Sigmoid colon (tissue), 4 donors: ENCODE measurements around the gene ADCY2.

Experiments used
- CTCF ChIP-seq, 4 experiments: fragments of 450-650 bp in 3 of 4; fragments of 200-600 bp in 1 of 4; IDR thresholded peaks; one replicate each; pipeline ENCODE4 v1.5.1; 2016 to 2019; ENCODE audit warnings: antibody characterized with exemption in 4 of 4, mild to moderate bottlenecking in 3 of 4, moderate library complexity in 2 of 4
- EP300 ChIP-seq, 4 donors: sonication (generic); formaldehyde crosslinking; IDR thresholded peaks; one replicate each; pipeline ENCODE4 v1.6.1; 2017; ENCODE audit warnings: antibody characterized with exemption in 4 of 4
- POLR2A ChIP-seq, 2 donors: fragments of 450-650 bp; IDR thresholded peaks; one replicate each; pipeline ENCODE4 v1.6.1; 2016; ENCODE audit warnings: antibody characterized with exemption in 2 of 2, mild to moderate bottlenecking in 2 of 2, moderate library complexity in 2 of 2

DNA sequence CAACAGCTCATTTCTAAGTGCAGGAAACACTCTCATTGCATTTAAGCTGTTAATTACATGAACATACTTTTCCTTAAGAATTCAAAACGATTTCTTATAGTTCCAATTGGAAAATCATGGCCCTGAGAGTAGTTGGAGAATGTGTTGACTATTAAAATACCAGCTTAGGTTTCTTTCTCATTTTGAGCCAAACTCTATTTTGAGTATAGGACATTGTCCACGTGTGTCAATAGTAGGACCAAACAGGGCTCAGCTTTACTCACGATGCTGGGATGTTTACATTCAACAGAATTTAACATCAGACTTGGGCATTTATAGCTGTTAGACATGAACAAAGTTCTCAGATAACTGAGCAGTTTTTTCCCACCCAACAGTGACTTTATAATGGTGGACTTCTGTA lies 39.6 kb downstream of the ADCY2 start:
- TF ChIP-seq POLR2A (IDR thresholded peaks at IDR 0.05): no peak
- TF ChIP-seq CTCF (IDR thresholded peaks at IDR 0.05): no peak
- no peak for TF ChIP-seq EP300 (IDR thresholded peaks at IDR 0.05)
